Nephron progenitor cell (in vitro differentiated cells): ENCODE data around the gene CPEB3.

Experiments used
- DNase-seq: peaks from one replicate; pipeline ENCODE4 v3.0.0; 2021
- H3K27ac Mint-ChIP-seq: 2 replicates; pipeline ENCODE4 v1.8.0; 2021; ENCODE audit warnings: mild to moderate bottlenecking, moderate library complexity, mixed read lengths
- H3K27me3 Mint-ChIP-seq: 2 replicates; pipeline ENCODE4 v1.8.0; 2021; ENCODE audit warnings: mild to moderate bottlenecking, low read depth, mixed read lengths; ENCODE audit not compliant: poor library complexity
- H3K36me3 Mint-ChIP-seq: 2 replicates; pipeline ENCODE4 v1.8.0; 2021; ENCODE audit warnings: low read depth, mixed read lengths
- H3K4me1 Mint-ChIP-seq: 2 replicates; pipeline ENCODE4 v1.8.0; 2021; ENCODE audit warnings: mixed read lengths
- H3K4me3 Mint-ChIP-seq: 2 replicates; pipeline ENCODE4 v1.8.0; 2021; ENCODE audit warnings: mild to moderate bottlenecking, moderate library complexity, mixed read lengths
- H3K9me3 Mint-ChIP-seq: 2 replicates; pipeline ENCODE4 v1.8.0; 2021; ENCODE audit warnings: mild to moderate bottlenecking, moderate library complexity, mixed read lengths
- TF ChIP-seq, protein P1 (sequence below): fragments of 200-600 bp; sonication (generic); IDR thresholded peaks from 2 replicates; pipeline ENCODE4 v1.5.0; 2021; ENCODE audit warnings: antibody characterized with exemption

Gene CPEB3

DNA sequence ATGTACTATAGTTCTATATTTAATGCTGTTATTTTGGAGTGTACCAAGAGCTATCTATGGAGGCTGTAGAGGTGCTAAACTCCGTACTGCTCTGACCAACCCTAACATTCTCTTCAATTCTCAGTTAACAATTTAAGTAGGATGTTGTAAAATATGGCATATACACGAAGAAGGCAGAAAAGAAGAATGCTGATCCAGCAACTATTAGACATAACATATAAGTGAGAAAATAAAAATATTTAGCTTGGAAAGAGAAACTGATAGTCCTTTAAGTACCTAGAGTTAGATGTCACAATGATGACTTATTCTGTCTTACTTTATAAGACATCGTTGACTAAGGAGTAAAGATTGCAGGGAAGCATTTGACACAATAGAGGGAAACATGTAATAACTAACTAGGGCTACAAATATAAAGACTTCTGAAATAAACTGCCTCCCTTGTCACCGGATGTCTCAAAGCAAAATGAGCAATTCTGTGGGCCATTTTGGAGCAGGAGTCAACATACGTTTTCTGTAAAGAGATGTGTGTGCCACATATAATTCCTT lies 159.5 kb downstream of the CPEB3 start:
- Mint-ChIP-seq H3K9me3 (peaks cover 27% of the 10 kb centered on the region), H3K27me3 (peaks cover 18% of the 10 kb centered on the region), H3K27ac (no peak overlapping the region), H3K4me1 (no peaks in the 10 kb centered on the region), H3K4me3 (no peak overlapping the region), H3K36me3 (no peaks in the 10 kb centered on the region)
- TF ChIP-seq, protein P1, sequence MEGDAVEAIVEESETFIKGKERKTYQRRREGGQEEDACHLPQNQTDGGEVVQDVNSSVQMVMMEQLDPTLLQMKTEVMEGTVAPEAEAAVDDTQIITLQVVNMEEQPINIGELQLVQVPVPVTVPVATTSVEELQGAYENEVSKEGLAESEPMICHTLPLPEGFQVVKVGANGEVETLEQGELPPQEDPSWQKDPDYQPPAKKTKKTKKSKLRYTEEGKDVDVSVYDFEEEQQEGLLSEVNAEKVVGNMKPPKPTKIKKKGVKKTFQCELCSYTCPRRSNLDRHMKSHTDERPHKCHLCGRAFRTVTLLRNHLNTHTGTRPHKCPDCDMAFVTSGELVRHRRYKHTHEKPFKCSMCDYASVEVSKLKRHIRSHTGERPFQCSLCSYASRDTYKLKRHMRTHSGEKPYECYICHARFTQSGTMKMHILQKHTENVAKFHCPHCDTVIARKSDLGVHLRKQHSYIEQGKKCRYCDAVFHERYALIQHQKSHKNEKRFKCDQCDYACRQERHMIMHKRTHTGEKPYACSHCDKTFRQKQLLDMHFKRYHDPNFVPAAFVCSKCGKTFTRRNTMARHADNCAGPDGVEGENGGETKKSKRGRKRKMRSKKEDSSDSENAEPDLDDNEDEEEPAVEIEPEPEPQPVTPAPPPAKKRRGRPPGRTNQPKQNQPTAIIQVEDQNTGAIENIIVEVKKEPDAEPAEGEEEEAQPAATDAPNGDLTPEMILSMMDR = no peak
- DNase-seq = no peak

DNA sequence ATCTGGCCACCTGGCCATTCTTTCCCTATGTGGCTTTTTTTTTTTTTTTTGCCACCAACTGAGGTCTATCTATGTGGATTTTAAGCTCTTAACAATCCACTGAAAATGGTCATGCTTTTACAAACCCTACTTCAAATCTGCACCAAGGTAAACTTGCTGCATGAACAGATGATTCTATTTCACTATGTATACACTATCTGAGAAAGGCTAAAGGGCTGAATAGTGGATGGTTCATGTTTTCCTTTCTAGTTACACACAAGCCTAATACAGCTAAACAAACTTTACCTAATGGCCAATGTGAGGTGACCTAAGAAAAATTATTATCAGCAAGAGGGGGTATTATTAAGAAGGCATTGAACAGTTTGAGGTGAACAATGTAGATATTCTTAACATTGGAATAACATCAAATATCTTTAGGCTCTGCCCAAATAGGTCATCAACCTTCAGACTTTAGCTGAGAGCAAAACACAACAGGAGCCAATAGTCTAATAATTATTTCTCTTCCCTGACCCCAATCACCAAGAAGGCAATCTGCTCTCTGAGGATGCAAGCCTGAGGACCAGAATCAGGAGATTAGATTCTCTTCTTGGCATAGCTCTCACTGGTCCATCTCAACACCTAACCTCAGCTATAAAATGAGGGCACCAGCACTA lies 160.1 kb downstream of the CPEB3 start:
- Mint-ChIP-seq H3K36me3 (no peaks in the 10 kb centered on the region), H3K9me3 (peaks cover 22% of the 10 kb centered on the region), H3K4me1 (no peaks in the 10 kb centered on the region), H3K4me3 (no peak overlapping the region), H3K27me3 (peaks cover 18% of the 10 kb centered on the region), H3K27ac (no peak overlapping the region)
- TF ChIP-seq, protein P1 = no peak
- DNase-seq = no peak

- Mint-ChIP-seq H3K36me3 (no peaks in the 10 kb centered on the region), H3K4me1 (peaks cover 30% of the 10 kb centered on the region), H3K27me3 (no peaks in the 10 kb centered on the region), H3K27ac (no peak overlapping the region), H3K4me3 (no peak overlapping the region), H3K9me3 (peaks cover 5% of the 10 kb centered on the region)
- DNase-seq = no peak
- TF ChIP-seq, protein P1 = no peak
These were observed 164.7 kb downstream of the CPEB3 start for GRCh38 chr10:92126100-92126650.

- TF ChIP-seq, protein P1 = no peak
- Mint-ChIP-seq H3K4me1 (peaks cover 30% of the 10 kb centered on the region), H3K36me3 (no peaks in the 10 kb centered on the region), H3K9me3 (peaks cover 5% of the 10 kb centered on the region), H3K27me3 (no peaks in the 10 kb centered on the region), H3K27ac (no peak overlapping the region), H3K4me3 (no peak overlapping the region)
- no peak for DNase-seq
These were observed 165.7 kb downstream of the CPEB3 start for GRCh38 chr10:92125144-92125543.

DNA sequence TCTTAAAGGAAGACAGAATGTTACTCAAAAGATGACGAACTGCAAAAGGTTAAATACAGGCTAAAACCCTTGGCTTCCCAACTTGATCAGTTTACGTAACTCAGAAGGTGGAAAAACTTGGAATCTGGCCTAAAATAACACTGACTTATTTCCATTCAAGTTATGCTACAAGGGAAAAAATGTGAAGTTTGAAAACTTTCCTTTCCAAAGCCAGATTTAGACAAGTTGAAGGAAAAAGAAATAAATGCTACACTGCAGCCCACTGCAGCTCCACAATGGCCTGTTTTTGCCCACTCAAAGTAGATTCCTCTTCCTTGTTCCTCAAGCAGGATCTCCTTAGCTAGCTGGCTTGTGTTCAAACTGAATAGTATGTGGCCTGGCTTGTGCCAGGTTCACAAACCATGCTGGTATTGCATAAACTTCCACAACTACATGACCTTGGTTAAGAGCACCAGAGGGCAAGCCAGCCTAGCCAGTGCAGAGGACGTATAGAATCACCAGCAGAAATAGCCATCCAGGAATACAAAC lies 166.2 kb downstream of the CPEB3 start:
- H3K4me1 Mint-ChIP-seq = peaks cover 30% of the 10 kb centered on the region
- no peak overlapping the region for H3K4me3 Mint-ChIP-seq
- no peaks in the 10 kb centered on the region for H3K27me3 Mint-ChIP-seq
- H3K27ac Mint-ChIP-seq = no peak overlapping the region
- TF ChIP-seq, protein P1 = no peak
- no peaks in the 10 kb centered on the region for H3K36me3 Mint-ChIP-seq
- DNase-seq = no peak
- H3K9me3 Mint-ChIP-seq = peaks cover 5% of the 10 kb centered on the region
